GM10248 (cell line): Measurements from ENCODE around the gene TMEM134.

ENCODE experiments used
- CTCF ChIA-PET: fragments of 300-600 bp; sonication (Branson Sonifier 250); formaldehyde crosslinking; extraction: SDS; loops from one replicate; lab custom pipeline; 2021; ENCODE audit warnings: antibody characterized with exemption; lab: Yijun Ruan, JAX
- POLR2A ChIA-PET: fragments of 350-650 bp; sonication (Branson Sonifier 250); formaldehyde crosslinking; extraction: SDS; loops from one replicate; lab custom pipeline; 2020; ENCODE audit warnings: antibody characterized with exemption; lab: Yijun Ruan, JAX
- DNase-seq: peaks from one replicate; pipeline ENCODE4 v3.0.0; 2012; ENCODE audit errors: extremely low spot score
- CTCF ChIP-seq: IDR thresholded peaks from 2 replicates; pipeline ENCODE4 v1.5.1; 2012; ENCODE audit warnings: mild to moderate bottlenecking, low read depth; ENCODE audit errors: extremely low read depth, missing control alignments, control extremely low read depth

Gene TMEM134

DNA sequence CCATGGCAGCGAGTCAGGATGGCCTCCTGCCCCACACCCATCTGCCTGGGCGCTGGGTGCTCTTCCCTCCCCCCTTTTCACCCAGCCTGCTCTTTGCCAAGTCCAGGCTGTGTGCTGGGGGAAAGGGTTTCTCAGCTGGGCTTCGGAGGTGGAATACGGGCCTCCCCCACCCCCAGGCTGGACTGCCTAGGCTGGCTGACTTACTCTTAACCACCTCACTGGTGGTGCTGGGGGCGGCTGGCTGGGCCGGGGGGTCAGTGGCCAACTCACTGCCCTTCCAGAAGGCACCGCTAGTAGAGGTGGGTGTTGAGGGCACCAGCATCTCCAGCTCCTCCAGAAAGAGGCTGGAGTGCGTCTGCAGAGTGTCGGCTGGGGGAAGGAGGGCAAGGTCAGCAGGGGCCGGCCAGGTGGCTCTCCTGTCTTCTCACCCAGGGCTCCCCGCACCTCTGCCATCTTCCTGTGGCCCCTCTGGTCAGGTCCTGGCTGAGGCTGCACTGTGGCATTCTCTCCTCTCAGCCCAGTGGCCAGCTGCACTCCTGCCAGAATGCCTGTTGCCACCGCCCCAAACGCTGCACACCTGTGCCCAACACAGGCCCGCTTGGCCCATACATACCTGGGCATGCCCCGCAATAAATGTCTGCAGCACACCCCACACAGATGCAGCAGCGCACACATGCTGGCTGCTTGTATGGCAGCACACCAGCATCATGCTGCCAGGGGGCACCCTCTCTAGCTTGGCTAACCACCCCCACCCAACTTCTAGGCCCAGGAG lies 26.4 kb upstream of the TMEM134 start:
- POLR2A ChIA-PET = no interaction called here
- no peak for DNase-seq
- CTCF ChIA-PET = no interaction called here
- no peak for TF ChIP-seq CTCF

- TF ChIP-seq CTCF = no peak
- CTCF ChIA-PET = interaction anchor here (2.5 kb wide), 1 partner anchor 93 kb away, joined by 15 read pairs; the partner anchor contains the start of gene PPP1CA
- POLR2A ChIA-PET = no interaction called here
- no peak for DNase-seq
Observed at GRCh38 chr11:67494371-67495233, 25.6 kb upstream of the TMEM134 start.

- CTCF ChIA-PET = interaction anchor here (2.5 kb wide), 1 partner anchor 92 kb away, joined by 15 read pairs; the partner anchor contains the start of gene PPP1CA
- no peak for DNase-seq
- POLR2A ChIA-PET = interaction anchor here (1.3 kb wide), 1 partner anchor 11 kb away, joined by 3 read pairs; the partner anchor contains the start of gene AIP
- no peak for TF ChIP-seq CTCF
Observed at GRCh38 chr11:67493548-67494370, 24.7 kb upstream of the TMEM134 start.

- ChIA-PET CTCF (interaction anchor here (0.9 to 2.5 kb wide), 5 partner anchors 12 to 111 kb away, joined by 4 to 15 read pairs (median 4); partner anchors contain the start of genes GSTP1, PITPNM1 and PPP1CA), POLR2A (interaction anchor here (1.3 kb wide), 1 partner anchor 10 kb away, joined by 3 read pairs; the partner anchor contains the start of gene AIP)
- TF ChIP-seq CTCF = no peak
- DNase-seq = no peak
Observed at GRCh38 chr11:67492801-67493547, 23.9 kb upstream of the TMEM134 start.

DNA sequence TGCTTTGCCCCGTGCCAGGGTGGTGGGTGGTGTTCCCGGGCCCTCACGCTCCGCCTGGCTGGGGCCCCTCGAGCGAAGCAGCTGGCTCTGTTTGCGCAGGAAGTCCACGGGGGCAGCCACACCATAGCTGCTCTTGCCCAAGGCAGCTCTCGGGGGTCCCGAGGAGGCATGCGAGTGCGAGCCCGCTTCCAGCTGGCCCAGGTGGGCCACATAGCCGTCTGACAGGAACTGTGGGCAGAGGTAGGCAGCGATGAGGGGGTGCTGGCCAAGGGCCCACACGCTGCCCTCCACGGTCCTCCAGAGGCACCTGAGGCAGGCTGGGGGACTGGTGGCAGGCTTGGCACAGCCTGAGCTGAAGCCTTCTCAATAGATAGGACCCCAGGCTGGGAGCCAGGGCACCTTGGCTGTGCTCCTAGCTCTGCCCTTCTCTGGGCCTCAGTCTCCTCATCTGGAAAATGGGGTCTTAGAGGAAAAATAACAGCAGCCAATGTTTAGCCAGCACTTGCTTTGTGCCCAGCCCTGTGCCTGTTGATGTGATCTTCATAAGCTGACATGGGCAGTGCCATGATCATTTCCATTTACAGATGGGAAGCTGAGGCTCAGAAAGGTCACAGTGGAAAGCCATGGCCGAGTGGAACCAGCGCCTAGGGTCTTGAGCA lies 23.1 kb upstream of the TMEM134 start:
- ChIA-PET CTCF (interaction anchor here (0.9 to 2.5 kb wide), 5 partner anchors 13 to 110 kb away, joined by 4 to 15 read pairs (median 4); partner anchors contain the start of genes GSTP1, PITPNM1 and PPP1CA), POLR2A (interaction anchor here (0.7 to 1.3 kb wide), 2 partner anchors 9 to 24 kb away, joined by 3 read pairs; partner anchors contain the start of gene AIP)
- no peak for DNase-seq
- TF ChIP-seq CTCF = no peak
